ENCODE measurements around the gene TTC39B.
"Not testable (repeated sequence)": the region's sequence is repeated elsewhere in the genome, so short reads cannot be mapped to it uniquely, and the experiment has no call there.

The TTC39B gene

DNA sequence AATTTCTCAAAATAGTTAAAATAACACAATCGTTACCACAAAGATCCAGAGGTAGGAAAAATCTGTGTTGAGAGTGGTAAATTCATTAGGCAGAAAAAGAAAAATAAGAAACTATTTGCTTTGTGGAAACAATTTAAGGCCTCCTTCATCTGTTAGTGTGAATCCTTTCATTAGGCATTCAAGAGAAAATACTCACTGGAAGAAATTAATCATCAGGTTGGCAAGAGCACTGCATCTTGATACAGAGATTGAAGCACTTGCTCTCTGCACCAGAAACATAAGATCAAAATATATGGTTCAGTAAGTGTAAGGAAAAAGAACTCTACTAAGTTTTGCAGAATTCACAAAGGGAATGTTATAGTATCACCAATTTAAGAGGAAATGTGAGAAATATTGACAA is 44.4 kb downstream of the TTC39B start:
- no peak for DNase-seq

DNA sequence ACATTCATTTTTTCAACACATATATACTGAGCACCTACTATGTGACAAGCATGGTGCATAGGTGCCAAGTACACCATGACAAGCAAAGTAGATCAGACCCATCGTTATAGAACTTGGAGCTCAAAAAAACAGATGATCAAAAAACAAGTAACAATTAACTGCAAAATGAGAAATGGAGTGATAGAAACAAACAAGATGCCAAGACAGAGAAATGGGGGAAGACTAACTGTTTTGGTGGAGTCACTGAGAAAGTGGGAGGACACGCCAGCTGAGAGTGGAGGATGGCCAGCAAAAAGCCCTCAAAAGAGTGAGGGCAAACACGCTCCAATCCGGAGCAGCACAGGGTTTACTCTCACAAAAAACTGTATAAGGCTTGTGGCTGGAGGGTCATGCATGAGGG is 50.6 kb downstream of the TTC39B start:
- DNase-seq, result no peak

DNA sequence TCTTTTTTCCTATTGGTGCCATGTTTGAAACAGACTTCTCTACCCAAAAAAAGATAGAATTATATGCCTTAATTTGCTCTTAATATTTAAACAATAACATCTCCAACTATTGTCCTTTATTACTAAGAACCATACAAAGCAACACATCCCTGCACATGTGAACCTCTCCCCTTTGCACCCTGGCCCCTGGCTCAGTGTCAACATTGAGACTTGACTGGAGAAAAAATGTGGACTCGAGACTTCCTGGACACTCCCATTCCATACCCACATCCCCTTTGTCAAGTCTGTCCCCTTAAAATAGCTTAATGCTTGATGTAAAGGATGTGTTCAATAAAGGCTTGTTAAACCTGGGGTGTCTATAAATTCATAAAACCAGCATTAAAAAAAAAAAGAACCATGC is 53.2 kb downstream of the TTC39B start:
- no peak for DNase-seq

DNA sequence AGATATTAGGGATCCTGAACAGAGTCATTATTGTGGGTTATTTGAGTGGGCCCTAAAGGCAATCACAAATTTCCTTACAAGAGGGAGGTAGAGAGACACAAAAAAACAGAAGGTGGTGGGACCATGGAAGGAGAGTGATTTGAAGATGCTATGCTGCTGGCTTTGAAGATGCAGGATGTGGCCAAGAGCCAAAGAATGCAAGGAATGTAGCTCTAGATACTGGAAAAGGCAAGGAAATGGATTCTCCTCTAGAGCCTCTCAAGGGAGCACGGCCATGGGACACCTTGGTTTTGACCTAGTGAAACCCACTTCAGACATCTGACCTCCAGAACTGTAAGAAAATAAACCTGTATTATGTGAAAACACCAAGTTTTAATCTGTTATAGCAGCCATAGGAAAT is 53.8 kb downstream of the TTC39B start:
- DNase-seq, result no peak

DNA sequence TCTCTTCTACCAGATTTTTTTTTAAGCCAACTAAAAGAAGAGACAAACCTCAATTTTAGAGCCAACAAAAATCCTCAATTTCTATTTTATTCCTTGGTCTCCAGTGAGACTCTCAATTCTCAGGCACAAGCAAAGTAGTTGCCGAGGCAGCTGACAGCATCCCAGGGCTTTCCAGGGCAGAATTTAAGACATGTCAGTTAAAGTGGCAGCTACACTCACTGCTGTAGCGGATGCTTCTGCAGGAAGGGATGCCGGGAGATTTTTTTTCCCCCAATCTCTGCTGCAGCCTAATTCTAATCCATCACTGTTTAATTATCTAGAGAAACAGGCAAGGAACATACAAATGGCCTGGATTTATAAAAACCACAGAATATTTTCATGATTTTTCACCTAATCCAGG is 57.0 kb downstream of the TTC39B start:
- no peak for DNase-seq

DNA sequence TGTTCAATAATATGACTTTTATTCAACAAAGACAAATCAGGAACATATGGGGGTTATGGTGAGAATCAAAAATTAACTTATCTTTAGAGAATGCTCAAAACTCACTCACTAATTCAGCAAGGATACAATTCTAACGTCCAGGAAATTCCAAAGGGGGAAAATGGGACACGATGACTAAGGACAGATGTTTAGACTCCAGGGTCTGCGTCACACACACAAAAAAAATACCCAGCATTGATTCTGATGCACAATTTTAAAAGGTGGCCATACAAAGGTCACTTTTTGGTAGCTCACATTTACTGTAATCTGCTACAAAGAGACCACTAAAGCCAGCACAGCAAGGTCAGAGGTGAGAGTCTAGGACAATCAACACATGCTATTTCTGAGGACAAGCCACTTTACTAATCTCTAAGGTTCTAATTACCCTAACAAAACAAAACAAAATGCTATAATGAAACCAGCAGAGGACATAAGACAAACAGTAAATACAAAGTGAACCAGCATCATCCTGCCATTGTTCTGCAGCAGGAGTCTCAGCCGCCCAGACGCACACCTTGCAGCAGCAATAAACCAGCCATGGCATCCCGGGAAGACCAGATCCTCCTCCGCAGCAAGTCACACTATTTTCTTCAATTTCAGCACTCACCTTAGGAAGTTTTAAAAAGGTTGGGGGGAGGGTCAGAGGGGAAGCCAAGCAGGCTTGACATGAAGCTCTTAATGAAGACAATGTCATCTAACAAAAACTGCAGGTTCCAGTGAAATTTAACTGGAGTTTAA is 57.8 kb downstream of the TTC39B start:
- no peak for DNase-seq

DNA sequence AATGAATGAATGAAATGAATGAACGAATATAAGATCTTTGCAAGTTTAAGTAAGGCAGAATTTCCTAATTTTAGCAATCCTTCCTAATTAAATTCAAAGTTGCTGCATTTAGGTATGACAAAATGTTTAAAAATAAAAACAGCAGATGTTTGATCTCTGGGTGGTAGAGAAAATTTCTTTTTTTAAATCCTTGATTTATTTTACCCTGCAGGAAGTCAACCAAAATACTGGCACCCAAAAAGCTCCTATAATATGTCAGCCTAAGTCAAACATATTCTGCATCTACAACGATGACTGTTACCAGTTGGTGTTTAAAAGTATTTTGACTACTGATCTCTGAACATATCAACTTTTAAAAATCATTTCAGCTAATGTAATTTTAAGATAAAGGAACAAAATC is 58.4 kb downstream of the TTC39B start:
- DNase-seq, result no peak

DNA sequence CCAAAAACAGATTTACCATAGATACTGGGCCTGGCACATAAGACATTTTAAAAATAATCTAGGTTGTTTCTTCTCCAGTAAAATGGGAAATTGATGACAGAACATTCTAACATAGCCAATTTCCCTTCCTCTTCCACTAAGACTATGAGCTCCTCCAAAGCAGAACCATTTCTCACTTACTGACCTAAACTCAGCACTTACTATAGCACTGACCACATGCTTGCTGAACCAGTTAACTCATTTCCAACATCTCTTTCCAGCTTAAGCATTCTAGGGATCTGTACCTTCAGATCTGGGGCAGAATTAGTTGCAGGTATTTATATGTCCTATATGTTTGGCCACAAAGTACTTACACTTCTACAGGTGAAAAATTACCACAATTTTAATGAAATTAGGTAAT is 58.9 kb downstream of the TTC39B start:
- DNase-seq, result no peak

DNA sequence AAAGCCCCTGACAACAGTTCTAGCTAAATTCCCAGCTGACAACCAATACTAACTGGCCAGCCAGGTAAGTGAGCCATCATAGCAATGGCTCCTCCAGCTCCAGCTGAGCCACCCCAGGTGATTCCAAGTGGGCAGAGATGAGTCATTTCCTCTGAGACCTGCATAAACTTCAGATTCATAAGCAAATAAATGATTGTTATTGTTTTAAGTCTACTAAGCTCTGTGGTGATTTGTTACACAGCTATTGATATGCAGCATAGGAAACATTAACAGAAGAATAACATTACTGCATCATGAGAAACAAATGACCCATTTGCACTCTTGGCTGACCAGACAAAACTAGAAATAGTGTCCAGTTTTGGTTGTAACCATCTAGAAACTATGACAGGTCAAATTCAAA is 60.3 kb downstream of the TTC39B start:
- no peak for DNase-seq

DNA sequence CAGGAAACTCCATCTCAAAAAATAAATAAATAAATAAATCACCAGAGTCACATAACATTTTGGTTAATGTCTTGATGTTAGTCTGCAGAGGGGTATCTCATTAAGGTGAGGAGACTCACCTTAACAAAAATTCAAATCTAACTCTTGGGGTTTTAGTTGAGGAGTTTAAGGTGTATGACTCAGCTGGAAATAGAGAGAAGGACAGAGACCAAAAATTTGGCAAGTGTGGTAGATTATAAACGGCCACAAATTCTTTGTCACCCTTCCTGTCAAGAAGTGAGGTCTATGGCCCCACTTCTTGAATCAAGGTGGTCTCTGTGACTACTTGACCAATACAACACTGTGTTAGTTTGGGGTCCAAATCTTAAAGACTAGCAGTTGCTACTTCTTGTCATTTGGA is 60.8 kb downstream of the TTC39B start:
- no peak for DNase-seq

DNA sequence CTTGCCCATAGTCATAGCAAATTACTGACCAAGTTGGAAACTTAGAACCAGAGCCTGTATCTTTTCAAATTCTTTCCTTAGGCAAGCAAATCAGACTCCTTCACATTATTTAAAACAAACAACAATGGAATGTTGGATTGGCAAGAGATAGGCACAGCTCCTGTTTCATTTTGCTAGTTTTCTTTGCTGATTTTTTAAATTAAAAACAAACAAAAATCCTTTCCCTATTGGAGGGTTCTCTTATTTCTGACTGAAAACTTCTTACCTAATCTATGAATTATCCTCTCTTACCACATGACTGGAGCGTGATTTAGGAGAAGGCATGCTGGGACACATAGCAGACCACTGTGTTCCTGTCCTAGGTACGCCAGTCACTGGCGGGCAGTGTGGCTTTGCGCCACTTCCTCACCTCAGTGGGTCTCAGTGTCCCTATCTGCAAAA is 63.0 kb downstream of the TTC39B start:
- no peak for DNase-seq

DNA sequence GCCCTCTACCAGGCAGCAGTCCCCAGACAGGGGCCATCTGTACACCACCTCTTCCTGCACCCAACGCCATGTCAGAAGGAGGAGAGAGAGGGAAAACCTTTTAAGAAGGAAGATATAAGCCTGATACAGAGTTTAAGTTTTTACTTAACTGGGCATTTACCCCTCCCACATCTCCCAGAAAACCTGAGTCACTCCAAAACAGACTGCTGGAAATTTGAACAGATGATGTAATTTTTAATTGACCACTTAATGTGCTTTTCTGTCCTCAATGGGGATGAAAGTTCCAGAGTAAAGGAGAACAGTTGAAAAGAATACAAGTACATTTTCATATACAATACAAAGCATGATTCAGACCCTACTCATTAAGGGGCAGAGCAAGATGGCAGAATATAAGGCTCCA is 63.9 kb downstream of the TTC39B start:
- no peak for DNase-seq

DNA sequence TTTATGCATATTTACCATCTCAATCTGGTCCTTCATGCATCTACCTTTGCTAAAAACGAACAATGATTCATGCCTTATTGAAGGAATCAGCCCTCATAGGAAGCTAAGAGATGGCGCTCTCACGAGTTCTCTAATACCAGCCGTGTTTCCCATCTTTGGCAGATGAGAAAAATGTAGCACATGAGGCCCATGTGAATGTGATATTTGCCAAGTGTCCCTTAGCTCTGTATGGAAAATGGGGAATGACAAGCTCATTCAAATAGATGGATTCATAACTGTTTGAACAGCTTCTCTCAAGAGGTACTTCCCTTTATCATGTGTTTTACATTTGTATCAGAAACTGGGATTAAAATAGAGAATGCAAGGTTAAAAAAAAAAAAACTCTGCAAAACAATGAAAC is 66.1 kb downstream of the TTC39B start:
- no peak for DNase-seq

DNA sequence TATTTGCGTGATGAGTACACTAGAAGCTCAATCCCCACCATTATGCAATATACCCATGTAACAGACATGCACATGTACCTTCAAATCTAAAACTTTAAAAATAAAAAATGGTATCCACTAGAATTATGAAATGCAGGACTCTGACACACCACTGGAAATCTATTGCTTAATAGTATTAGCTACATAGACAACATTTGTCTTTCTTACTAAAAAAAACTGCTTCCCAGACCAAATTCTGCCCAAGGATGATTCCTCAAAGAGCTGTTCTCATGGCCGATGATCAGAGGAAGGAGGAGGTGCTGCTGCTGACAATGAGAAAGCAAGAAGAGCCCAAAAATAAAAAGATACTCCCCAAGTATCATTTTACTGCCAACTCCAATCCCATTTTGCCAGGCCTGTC is 67.2 kb downstream of the TTC39B start:
- DNase-seq, result no peak

DNA sequence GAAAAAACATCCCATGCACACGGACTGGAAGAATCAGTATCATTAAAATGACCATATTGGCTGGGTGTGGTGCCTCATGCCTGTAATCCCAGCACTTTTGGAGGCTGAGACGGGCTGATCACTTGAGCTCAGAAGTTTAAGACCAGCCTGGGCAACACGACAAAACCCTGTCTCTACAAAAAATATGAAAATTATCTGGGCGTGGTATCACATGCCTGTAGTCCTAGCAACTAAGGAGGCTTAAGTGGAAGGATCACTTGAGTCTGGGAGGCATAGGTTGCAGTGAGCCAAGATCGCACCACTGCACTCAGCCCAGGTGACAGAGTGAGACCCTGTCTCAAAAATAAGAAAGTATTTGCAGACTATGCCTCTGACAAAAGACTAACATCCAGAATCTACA is 68.4 kb downstream of the TTC39B start:
- DNase-seq, result no peak

DNA sequence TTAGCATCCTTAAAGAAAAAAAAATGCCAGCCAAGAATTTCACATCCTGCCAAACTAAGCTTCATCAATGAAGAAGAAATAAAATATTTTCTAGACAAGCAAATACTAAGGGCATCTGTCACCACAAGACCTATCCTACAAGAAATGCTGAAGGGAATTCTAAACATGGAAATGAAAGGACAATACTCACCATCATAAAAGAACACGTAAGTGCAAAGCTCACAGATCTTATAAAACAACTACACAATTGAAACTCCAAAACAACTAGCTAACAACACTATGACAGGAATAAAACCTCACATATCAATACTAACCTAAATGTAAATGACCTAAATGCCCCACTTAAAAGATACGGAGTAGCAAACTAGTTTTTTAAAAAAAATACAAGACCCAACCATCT is 71.4 kb downstream of the TTC39B start:
- DNase-seq, result no peak

DNA sequence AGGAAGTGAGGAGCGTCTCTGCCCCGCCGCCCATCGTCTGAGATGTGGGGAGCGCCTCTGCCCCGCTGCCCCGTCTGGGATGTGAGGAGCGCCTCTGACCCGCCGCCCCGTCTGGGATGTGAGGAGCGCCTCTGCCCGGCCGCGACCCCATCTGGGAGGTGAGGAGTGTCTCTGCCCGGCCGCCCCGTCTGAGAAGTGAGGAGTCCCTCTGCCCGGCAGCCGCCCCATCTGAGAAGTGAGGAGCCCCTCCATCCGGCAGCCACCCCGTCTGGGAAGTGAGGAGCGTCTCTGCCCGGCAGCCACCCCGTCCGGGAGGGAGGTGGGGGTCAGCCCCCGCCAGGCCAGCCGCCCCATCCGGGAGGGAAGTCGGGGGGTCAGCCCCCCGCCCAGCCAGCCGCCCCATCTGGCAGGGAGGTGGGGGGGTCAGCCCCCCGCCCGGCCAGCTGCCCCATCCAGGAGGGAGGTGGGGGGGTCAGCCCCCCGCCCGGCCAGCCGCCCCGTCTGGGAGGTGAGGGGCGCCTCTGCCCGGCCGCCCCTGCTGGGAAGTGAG is 73.0 kb downstream of the TTC39B start:
- not testable (repeated sequence) for DNase-seq

DNA sequence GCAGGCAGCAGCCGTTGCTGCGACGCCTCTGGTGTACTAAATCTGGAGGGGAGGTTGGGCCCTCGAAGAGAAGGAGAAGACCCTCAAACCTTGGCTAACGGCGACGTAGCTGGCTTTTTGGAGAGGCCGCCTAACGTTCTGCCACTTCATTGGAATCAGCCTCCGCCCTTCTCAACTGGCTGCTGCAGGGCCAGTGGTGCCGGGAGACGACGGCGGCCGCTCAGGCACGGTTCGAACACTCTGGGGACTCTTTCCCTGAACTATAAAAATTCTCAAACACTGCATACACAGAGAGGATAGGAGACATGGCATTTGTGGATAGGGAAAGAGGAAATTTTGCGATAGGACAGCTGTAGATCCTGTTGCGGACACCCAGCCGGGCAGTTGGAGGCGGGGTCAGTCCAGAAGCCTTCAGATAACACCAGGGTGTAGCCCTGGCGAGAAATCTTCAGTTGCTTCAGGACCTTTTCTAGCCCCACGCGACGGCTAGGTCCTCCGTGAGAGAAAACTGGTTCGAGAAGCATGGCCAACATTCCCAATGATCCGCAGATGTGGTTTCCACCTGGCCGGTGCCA is 74.2 kb downstream of the TTC39B start:
- DNase-seq, result not testable (repeated sequence)

DNA sequence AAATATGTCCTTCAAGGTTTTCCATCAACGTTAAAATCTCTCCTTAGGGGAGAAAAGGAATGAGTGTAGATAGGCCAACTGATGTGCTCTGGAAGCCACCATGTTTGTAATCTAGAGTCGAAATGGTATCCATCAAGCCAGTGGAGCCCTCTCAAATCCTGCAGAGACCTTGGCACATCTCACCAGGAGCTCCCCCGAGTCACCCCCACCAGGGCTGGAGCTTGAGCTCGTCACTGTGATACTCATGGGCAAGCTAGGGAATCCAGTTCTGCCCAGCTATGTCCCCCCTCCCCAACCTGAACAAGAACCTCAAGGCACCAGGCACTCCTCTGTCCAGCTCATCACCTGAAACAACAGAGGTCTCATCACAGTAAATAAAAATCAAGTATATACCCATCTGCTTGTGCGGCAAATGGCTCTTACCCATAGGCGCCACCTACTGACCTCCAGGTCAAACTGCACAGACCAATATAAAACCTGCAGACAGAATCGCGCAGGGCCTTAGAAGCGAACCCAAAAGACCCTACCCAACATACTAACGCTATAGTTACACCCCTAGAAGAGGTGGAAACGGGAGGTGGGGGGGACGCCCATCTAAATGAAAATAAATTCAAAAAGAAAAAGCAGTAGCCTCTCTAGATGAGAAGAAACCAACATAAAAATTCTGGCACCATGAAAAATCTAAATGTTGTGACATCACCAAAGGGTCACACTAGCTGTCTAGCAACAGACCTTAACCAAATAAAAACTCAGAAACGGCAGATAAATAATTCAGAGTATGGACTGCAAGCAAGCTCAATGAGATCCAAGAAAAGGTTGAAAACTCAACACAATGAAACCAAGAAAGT is 75.0 kb downstream of the TTC39B start:
- no peak for DNase-seq

DNA sequence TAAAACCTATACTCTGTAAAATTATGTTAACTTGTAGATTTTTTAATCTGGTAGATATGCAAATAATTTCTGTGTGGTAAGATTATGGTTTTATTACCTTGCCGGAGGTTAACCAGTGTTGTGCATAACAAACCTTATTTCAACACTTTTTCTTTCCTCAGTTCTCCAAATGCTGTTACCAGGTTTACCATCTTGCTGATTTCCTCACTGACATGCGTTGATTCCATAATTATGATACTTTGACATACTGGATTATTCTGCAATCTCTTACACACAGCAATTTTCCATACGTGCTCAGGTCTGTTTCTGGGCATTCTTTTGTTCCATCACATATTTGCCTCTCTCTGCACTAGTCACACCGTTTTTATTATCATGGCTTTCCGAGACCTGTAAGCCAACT is 77.6 kb downstream of the TTC39B start:
- no peak for DNase-seq

DNA sequence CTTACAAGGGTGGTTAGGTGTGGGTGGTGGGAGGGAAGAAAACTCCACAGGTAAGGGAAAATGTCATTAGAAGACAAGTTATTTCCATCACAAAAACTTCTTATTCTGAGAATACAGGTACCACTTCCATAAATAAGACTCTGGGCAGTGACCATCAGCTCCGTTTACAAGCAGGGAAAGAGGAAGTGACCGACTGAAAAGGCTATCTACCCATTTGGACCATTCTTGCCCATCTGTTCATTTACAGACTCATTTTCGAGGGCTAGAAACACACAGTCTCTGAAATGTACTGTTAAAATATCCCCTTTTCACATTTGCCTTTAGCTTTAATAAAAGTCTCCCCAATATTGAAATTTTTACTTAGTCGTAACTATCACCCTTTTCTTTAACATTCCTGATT is 79.5 kb downstream of the TTC39B start:
- DNase-seq, result no peak

DNA sequence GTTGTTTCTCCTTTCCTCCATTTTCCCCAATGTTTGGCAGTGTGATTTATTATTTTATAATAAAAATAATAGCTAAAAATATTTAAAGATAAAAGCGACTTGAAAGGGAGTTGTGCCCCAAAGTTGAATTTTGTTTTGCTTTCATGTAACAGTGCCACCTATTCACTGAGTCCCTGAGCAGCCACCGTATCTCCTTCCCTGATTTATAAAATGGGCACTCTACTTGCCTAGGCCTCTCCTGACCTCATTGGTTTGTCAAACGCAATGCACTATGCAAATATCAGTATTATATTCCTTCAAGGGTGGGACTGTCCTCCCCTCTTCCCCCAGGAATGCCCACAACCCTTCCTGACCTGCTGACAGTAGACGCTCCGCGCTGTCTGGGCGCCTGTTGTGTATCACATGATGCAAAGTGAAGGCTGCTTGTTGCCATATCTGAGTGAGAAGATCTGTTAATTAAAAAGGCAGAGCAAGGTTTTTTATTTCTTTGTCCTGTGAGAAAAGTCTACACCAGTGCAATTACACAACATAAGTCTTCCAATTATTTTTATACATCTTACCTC is 81.4 kb downstream of the TTC39B start:
- DNase-seq, result no peak

DNA sequence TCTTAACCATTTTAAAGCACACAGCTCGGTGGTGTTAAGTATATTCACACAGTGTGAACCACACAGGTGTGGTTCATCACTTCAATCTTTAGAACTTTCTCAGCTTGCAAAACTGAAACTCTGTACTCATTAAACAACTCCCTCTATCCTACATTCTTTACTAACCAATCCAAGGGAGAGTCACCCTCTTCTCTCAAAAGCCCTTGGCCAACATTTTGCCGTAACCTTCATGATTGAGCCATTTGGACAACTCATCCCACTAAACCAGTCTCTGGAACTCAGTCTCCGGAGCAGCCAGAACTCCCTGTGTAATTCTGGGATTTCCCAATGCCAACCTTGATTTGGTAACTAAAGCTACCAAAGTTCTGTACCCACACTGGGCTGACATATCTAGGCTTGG is 84.7 kb downstream of the TTC39B start:
- DNase-seq, result no peak

Measured in effector CD8-positive, alpha-beta T cell (primary cell).